ENCODE data around the gene NUP88.

NUP88 gene

GRCh38 chr17:5379351-5380107, 39.9 kb downstream of the NUP88 start:
- TF ChIP-seq POLR2AphosphoS5 (IDR thresholded peaks at IDR 0.05; ENCODE audit: low read depth, low read length) (no peak; the same call in 1 of the 2 replicates), SIN3A (IDR thresholded peaks at IDR 0.05; ENCODE audit: borderline replicate concordance, insufficient read depth, low read length) (no peak), REST (IDR thresholded peaks at IDR 0.05; ENCODE audit: insufficient read depth in 1 of 2, low read depth in 2 of 2, low read length in 2 of 2) (no peak), FOXP2 (optimal IDR thresholded peaks at IDR 0.05; ENCODE audit: borderline replicate concordance, extremely low read depth, extremely low read length, insufficient read depth) (no peak), TAF1 (IDR thresholded peaks at IDR 0.05; ENCODE audit: borderline replicate concordance, insufficient read depth, low read length) (no peak)

GRCh38 chr17:5378566-5379207, 40.8 kb downstream of the NUP88 start:
- 0 out of 2 replicates have a peak, but pooled peaks have one; percentile 38 for TF ChIP-seq POLR2AphosphoS5 (IDR thresholded peaks at IDR 0.05; ENCODE audit: low read depth, low read length)
- TF ChIP-seq SIN3A (IDR thresholded peaks at IDR 0.05; ENCODE audit: borderline replicate concordance, insufficient read depth, low read length), result no peak

DNA sequence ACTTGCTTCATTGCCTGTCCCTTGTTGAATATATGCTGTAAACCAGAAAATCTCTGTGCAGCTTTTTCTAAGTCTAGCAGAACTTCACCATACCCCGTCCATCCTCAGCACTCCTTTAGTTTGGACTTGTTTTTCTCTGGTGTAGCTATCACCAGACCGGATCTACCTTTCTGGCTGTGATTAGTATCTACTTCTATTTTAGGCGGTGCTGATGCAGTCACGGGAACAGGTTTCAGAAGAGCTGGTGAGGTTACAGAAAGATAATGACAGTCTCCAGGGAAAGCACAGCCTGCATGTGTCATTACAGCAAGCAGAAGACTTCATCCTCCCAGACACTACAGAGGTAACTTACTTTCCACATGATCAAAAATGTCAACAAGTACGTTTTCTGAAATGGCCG, 46.4 kb downstream of the NUP88 start:
- TF ChIP-seq SIN3A (IDR thresholded peaks at IDR 0.05; ENCODE audit: borderline replicate concordance, insufficient read depth, low read length) (no peak), REST (IDR thresholded peaks at IDR 0.05; ENCODE audit: insufficient read depth in 1 of 2, low read depth in 2 of 2, low read length in 2 of 2) (no peak), FOXP2 (optimal IDR thresholded peaks at IDR 0.05; ENCODE audit: borderline replicate concordance, extremely low read depth, extremely low read length, insufficient read depth) (no peak), TAF1 (IDR thresholded peaks at IDR 0.05; ENCODE audit: borderline replicate concordance, insufficient read depth, low read length) (no peak), POLR2AphosphoS5 (IDR thresholded peaks at IDR 0.05; ENCODE audit: low read depth, low read length) (no peak)

GRCh38 chr17:5370411-5370810, 49.1 kb downstream of the NUP88 start:
- no peak for TF ChIP-seq TAF1 (IDR thresholded peaks at IDR 0.05; ENCODE audit: borderline replicate concordance, insufficient read depth, low read length)
- TF ChIP-seq POLR2AphosphoS5 (IDR thresholded peaks at IDR 0.05; ENCODE audit: low read depth, low read length), result no peak
- no peak for TF ChIP-seq SIN3A (IDR thresholded peaks at IDR 0.05; ENCODE audit: borderline replicate concordance, insufficient read depth, low read length)
- TF ChIP-seq FOXP2 (optimal IDR thresholded peaks at IDR 0.05; ENCODE audit: borderline replicate concordance, extremely low read depth, extremely low read length, insufficient read depth), result no peak
- no peak for TF ChIP-seq REST (IDR thresholded peaks at IDR 0.05; ENCODE audit: insufficient read depth in 1 of 2, low read depth in 2 of 2, low read length in 2 of 2)

GRCh38 chr17:5365831-5366230, 53.6 kb downstream of the NUP88 start:
- no peak for TF ChIP-seq TAF1 (IDR thresholded peaks at IDR 0.05; ENCODE audit: borderline replicate concordance, insufficient read depth, low read length)
- TF ChIP-seq REST (IDR thresholded peaks at IDR 0.05; ENCODE audit: insufficient read depth in 1 of 2, low read depth in 2 of 2, low read length in 2 of 2), result no peak
- no peak for TF ChIP-seq FOXP2 (optimal IDR thresholded peaks at IDR 0.05; ENCODE audit: borderline replicate concordance, extremely low read depth, extremely low read length, insufficient read depth)
- TF ChIP-seq SIN3A (IDR thresholded peaks at IDR 0.05; ENCODE audit: borderline replicate concordance, insufficient read depth, low read length), result no peak
- no peak for TF ChIP-seq POLR2AphosphoS5 (IDR thresholded peaks at IDR 0.05; ENCODE audit: low read depth, low read length)

All from PFSK-1 (cell line).